Keratinocyte (primary cell): ENCODE data around the gene OR11L1. TPM values are rescaled to one million over a fixed set of nuclear protein-coding genes. Genes with fewer than 3 reads are reported as not detected.

Source experiments
- DNase-seq: peaks from one replicate; pipeline ENCODE4 v3.0.0-alpha.2; 2011; ENCODE audit warnings: low read depth, missing footprints, low spot score
- FAIRE-seq: peaks from 2 replicates; lab custom pipeline; 2011; peaks lifted over from hg19 to GRCh38; lab: Jason Lieb, UNC
- H2AFZ ChIP-seq: 2 replicates; pipeline ENCODE4 v1.6.0; 2012; ENCODE audit warnings: low read length, control low read depth, inconsistent platforms; ENCODE audit not compliant: control insufficient read depth
- H3K27ac ChIP-seq: 2 replicates; pipeline ENCODE4 v1.5.1; 2011; ENCODE audit warnings: low read length; ENCODE audit not compliant: control insufficient read depth, insufficient read depth
- H3K27me3 ChIP-seq: 3 replicates; pipeline ENCODE4 v1.6.0; 2011; ENCODE audit warnings: low read length; ENCODE audit not compliant: control insufficient read depth, insufficient read depth; ENCODE audit errors: extremely low read depth
- H3K36me3 ChIP-seq, 2 experiments: 2 replicates in 1 of 2; 3 replicates in 1 of 2; pipeline ENCODE4 v1.5.1; 2011; ENCODE audit warnings: low read length in 2 of 2, mild to moderate bottlenecking in 1 of 2; ENCODE audit not compliant: control insufficient read depth in 2 of 2, insufficient read depth in 2 of 2; ENCODE audit errors: extremely low read depth in 1 of 2
- H3K4me1 ChIP-seq: 3 replicates; pipeline ENCODE4 v1.5.1; 2011; ENCODE audit warnings: low read length; ENCODE audit not compliant: control insufficient read depth, insufficient read depth; ENCODE audit errors: extremely low read depth
- H3K4me2 ChIP-seq: 3 replicates; pipeline ENCODE4 v1.6.0; 2011; ENCODE audit warnings: low read depth, low read length; ENCODE audit not compliant: control insufficient read depth, insufficient read depth; ENCODE audit errors: extremely low read depth
- H3K4me3 ChIP-seq, 3 experiments: fragments of 200-600 bp in 1 of 3; sonication (generic) in 1 of 3; 2 replicates in 2 of 3; 3 replicates in 1 of 3; pipeline ENCODE4 v1.5.1; 2011 to 2016; ENCODE audit warnings: low read length in 3 of 3, mild to moderate bottlenecking in 3 of 3, control low read depth in 2 of 3, inconsistent platforms in 1 of 3, low read depth in 1 of 3, mixed read lengths in 1 of 3, mixed run types in 1 of 3, moderate library complexity in 1 of 3; ENCODE audit not compliant: control insufficient read depth in 2 of 3, insufficient read depth in 2 of 3; ENCODE audit errors: extremely low read depth in 1 of 3
- H3K79me2 ChIP-seq: 2 replicates; pipeline ENCODE4 v1.6.0; 2012; ENCODE audit warnings: low read length; ENCODE audit not compliant: control insufficient read depth, insufficient read depth
- H3K9ac ChIP-seq: 3 replicates; pipeline ENCODE4 v1.6.0; 2011; ENCODE audit warnings: low read length; ENCODE audit not compliant: control insufficient read depth, insufficient read depth; ENCODE audit errors: extremely low read depth
- H3K9me1 ChIP-seq: 3 replicates; pipeline ENCODE4 v1.6.0; 2011; ENCODE audit warnings: low read length; ENCODE audit not compliant: control insufficient read depth, insufficient read depth; ENCODE audit errors: extremely low read depth
- H3K9me3 ChIP-seq: 2 replicates; pipeline ENCODE4 v1.5.1; 2012; ENCODE audit warnings: low read depth, low read length; ENCODE audit not compliant: control insufficient read depth
- H4K20me1 ChIP-seq: 3 replicates; pipeline ENCODE4 v1.6.0; 2011; ENCODE audit warnings: low read length; ENCODE audit not compliant: control insufficient read depth, insufficient read depth; ENCODE audit errors: extremely low read depth
- EZH2 ChIP-seq: IDR thresholded peaks from one replicate; pipeline ENCODE4 v1.6.1; 2012; ENCODE audit warnings: inconsistent platforms, mild to moderate bottlenecking, low read length, moderate library complexity
- dilution Hi-C: fragments of 300-500 bp; cut with MboI; formaldehyde crosslinking; loops from one replicate; pipeline ENCODE4 v1.7.0; 2020; ENCODE audit warnings: low sequenced_read_pairs; ENCODE audit not compliant: extremely low pct_ligation_motif_present
- polyA plus RNA-seq, 5 experiments: library from polyadenylated mRNA; depleted of rRNA in 3 of 5; stranded (reverse) in 3 of 5; stranded (forward) in 1 of 5; unstranded in 1 of 5; fragments of >200 nt; gene quantifications; 1 replicate in 1 of 5; 2 replicates in 3 of 5; 3 replicates in 1 of 5; pipeline versions ENCODE4 v1.2.1 to v1.2.3, GENCODE V29; 2011 to 2012; ENCODE audit warnings: missing spikeins in 2 of 5, low read depth in 1 of 5, low replicate concordance in 1 of 5
- TF ChIP-seq, protein P1 (sequence below), 3 experiments: IDR thresholded peaks in 1 of 3; conservative IDR thresholded peaks in 1 of 3; optimal IDR thresholded peaks in 1 of 3; 2 replicates in 2 of 3; 3 replicates in 1 of 3; pipeline versions ENCODE3 to v1.5.1; 2011; ENCODE audit warnings: low read length in 3 of 3, mild to moderate bottlenecking in 3 of 3, moderate library complexity in 2 of 3, control low read depth in 1 of 3, inconsistent platforms in 1 of 3; ENCODE audit not compliant: insufficient read depth in 2 of 3; ENCODE audit errors: extremely low read depth in 1 of 3

Gene OR11L1
- polyA plus RNA-seq, 1 donor (not counting 4 experiments of a cell fraction or from before 2014, with no cell fraction given) = not detected

DNA sequence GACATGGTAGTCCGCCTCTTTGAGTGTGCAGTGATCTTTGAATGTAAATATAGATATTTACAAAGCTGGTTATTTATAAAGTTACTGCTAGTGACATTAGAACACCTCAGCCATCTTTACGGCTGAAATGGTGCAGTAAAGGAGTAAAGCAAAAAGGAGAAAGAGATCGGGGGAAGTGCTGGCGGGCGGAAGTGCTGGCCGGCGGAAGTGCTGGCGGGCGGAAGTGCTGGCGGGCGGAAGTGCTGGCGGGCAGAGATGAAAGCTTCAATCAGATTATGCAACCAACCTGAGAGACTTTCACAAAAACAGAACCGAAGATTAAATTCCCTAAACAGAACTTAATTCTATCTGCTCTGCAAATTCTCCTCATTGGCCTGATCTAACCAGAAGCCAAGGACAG lies 16.3 kb downstream of the OR11L1 start:
- no peak for DNase-seq
- H3K9me1 ChIP-seq = no peaks in the 10 kb centered on the region
- FAIRE-seq = no peak
- no peak overlapping the region for H3K4me2 ChIP-seq
- TF ChIP-seq, protein P1, sequence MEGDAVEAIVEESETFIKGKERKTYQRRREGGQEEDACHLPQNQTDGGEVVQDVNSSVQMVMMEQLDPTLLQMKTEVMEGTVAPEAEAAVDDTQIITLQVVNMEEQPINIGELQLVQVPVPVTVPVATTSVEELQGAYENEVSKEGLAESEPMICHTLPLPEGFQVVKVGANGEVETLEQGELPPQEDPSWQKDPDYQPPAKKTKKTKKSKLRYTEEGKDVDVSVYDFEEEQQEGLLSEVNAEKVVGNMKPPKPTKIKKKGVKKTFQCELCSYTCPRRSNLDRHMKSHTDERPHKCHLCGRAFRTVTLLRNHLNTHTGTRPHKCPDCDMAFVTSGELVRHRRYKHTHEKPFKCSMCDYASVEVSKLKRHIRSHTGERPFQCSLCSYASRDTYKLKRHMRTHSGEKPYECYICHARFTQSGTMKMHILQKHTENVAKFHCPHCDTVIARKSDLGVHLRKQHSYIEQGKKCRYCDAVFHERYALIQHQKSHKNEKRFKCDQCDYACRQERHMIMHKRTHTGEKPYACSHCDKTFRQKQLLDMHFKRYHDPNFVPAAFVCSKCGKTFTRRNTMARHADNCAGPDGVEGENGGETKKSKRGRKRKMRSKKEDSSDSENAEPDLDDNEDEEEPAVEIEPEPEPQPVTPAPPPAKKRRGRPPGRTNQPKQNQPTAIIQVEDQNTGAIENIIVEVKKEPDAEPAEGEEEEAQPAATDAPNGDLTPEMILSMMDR (optimal IDR thresholded peaks at IDR 0.05 in 1 of 3, IDR thresholded peaks at IDR 0.05 in 1 of 3, conservative IDR thresholded peaks at IDR 0.05 in 1 of 3; ENCODE audit: extremely low read depth in 1 of 3, insufficient read depth in 2 of 3, low read length in 3 of 3) = no peak
- TF ChIP-seq EZH2 = no peak
- no peak overlapping the region for H2AFZ ChIP-seq
- no peak overlapping the region for H3K4me3 ChIP-seq
- no peaks in the 10 kb centered on the region for H4K20me1 ChIP-seq
- no peaks in the 10 kb centered on the region for H3K9me3 ChIP-seq
- H3K27me3 ChIP-seq = no peaks in the 10 kb centered on the region
- H3K4me1 ChIP-seq = no peaks in the 10 kb centered on the region
- dilution Hi-C loops = no loop called here
- H3K27ac ChIP-seq = no peak overlapping the region
- H3K9ac ChIP-seq = no peak overlapping the region
- no peaks in the 10 kb centered on the region for H3K36me3 ChIP-seq
- no peaks in the 10 kb centered on the region for H3K79me2 ChIP-seq

DNA sequence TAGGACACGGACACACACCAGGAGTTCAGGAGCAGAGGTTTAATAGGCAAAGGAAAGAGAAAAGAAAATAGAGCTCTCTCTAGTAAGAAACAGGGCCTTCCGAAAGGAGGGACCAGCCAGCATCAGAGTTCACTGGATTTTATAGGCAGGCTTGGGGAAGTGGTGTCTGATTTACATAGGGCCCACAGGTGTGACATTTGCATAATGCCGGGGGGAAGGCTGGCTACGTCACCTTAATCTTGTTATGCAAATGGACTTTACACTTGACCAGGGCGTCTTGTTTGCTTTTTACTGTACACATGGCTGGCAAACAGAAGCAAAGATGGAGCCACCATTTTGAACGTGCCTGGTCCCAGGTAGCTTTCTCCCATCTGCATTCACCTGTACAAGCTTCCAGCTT lies 17.7 kb downstream of the OR11L1 start, which contains the start of gene OR14A16:
TSS of gene OR14A16 (minus strand) at position 97 of the 400 bp plus-strand sequence. CDS start 8,390 bp downstream, outside the sequence.
- no peak within 1 kb of the TSS for H2AFZ ChIP-seq
- no peak within 1 kb of the TSS for H3K4me3 ChIP-seq
- TF ChIP-seq, protein P1 (optimal IDR thresholded peaks at IDR 0.05 in 1 of 3, IDR thresholded peaks at IDR 0.05 in 1 of 3, conservative IDR thresholded peaks at IDR 0.05 in 1 of 3; ENCODE audit: extremely low read depth in 1 of 3, insufficient read depth in 2 of 3, low read length in 3 of 3) = no peak
- no peak for TF ChIP-seq EZH2
- no peaks in the 10 kb centered on the region for H3K9me3 ChIP-seq
- H3K4me2 ChIP-seq = no peak within 1 kb of the TSS
- no peaks in the 10 kb centered on the region for H3K79me2 ChIP-seq
- FAIRE-seq (no peak), DNase-seq (no peak)
- H3K9ac ChIP-seq = no peak within 1 kb of the TSS
- H3K27me3 ChIP-seq = no peaks in the 10 kb centered on the region
- H3K9me1 ChIP-seq = no peaks in the 10 kb centered on the region
- H3K27ac ChIP-seq = no peak within 1 kb of the TSS
- dilution Hi-C loops = no loop called here
- no peaks in the 10 kb centered on the region for H4K20me1 ChIP-seq
- no peaks in the 10 kb centered on the region for H3K4me1 ChIP-seq
- no peaks in the 10 kb centered on the region for H3K36me3 ChIP-seq
